ENCODE results near the gene PLD1.

PLD1 gene

DNA sequence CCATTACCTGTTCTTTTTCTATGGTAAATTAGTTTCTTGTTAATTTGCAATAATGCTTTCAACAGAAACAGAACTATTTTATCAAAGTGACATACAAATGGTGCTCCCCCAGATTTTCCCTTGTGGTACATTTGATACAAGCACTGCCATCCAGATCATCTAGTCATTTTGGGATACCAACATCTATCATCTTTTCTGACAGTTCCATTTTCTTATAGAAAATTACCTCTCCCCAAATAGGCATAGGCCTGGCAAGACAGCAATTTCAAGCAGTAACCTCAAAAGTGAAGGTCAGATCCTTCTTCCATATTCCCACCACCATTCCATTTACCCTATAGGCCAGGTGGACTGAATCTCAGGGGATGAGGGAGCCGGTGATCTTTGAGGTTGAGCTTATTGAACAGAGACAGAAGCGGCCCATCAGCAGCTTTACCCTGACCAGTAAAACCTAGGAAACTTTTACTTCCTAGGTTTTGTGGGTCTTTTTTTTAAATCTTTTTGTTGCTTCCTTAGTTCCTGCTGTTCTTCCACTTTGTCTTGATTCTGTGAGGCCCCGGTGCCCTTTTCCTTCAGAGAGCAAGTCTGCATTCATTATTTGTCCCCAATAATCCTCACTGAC lies 3.1 kb upstream of the PLD1 start:
- DNase-seq: no peak

DNA sequence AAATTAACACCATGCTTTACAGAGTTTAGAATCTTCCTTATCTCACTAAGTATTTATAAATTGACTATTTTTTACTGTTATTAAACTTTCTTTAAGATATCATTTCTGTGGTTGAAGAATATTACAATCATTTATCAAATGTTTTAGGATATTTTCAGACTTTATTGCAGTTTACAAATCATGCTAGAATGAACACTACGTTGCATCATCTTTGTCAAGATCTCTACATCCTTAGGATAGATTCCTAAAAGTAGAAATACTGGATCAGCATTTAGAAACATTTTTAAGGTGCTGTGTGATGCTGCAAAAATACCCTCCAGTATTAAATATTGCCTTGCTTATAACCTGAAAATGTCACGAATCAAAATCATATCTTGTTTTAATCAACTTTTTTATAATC lies 2.5 kb upstream of the PLD1 start:
- DNase-seq: no peak

DNA sequence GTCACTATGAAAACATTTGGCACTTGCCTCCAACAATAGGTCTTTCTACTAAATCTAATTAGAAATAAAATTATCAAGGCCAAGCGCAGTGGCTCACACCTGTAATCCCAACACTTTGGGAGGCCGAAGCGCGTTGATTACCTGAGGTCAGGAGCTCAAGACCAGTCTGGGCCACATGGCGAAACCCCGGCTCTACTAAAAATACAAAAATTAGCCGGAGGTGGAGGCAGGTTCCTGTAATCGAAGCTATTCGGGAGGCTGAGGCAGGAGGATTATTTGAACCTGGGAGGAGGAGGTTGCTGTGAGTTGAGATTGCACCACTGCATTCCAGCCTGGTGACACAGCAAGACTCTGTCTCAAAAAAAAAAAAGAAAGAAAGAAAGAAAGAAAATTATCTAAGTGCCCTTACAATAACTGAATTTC lies 1.6 kb upstream of the PLD1 start:
- no peak for DNase-seq

DNA sequence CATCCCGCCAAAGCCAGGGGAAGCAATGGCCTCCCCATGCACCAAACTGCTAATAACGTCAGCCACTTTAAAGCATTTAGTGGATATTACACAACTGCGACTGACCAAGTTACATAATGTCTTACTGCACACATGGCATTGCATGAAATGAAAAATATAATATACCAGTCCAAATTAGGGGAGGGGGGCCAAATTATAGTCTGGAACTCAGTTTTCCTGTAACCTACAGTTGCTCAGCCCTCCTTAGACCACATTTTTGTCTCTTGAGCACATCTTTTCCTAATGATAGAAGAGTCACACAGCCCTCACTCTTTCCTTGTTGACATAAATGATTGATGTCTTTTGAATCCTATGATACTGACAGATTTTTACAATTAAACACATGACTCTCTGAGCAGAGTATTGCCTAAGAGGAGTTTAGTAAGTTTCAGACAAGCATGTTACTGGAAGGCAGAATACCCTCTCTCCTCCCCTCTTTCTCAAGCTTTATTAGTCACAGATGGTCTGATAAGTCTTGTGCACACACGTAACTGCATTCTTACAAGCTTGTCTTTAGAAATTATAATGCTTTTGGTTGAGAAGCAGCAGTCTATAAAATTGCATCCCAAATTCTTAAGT lies 1.1 kb upstream of the PLD1 start:
- DNase-seq: no peak

DNA sequence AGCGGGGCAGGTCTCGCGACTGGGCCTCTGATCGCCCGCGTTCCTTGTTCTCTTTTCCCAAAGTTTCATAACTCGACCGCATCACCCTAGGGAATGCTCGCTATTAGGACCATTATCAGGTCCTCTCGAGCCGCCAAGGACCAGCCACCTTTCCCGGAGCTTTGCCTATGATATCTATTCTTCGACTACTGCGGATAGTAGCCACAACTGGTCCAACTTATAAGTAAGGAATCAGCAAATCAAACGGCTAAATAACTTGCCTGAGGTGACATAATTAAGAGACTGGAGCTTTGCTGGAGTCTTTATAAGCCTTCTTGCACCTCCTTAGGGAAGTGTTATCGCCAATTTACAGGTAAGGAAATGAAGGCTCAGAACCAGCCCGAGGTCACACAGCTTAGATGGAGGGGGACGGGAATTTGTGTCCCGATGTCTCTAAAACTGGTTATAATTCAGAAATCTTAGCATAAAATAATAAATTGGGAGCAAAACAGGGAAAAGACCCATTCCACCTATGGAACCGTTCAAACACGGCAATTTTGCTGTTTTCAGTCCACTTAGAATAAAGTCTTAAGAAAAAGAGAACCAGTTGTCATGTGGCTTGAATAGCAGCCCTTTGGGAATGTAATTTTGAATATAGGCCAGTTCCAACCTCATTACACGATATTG lies 479 bp upstream of the PLD1 start:
- no peak for DNase-seq

DNA sequence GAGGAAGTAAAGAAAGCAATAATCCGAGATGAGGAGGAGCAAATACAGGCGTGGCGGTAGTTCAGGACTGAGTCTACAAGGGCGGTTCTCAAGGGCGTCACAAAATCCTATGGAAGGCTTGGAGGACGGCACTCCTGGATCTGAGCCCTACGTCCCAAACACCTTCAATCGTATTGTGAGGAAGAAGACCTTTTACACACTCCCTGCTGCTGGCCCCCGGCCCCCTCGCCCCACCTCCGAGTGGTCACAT lies 747 bp downstream of the PLD1 start:
- no peak for DNase-seq

DNA sequence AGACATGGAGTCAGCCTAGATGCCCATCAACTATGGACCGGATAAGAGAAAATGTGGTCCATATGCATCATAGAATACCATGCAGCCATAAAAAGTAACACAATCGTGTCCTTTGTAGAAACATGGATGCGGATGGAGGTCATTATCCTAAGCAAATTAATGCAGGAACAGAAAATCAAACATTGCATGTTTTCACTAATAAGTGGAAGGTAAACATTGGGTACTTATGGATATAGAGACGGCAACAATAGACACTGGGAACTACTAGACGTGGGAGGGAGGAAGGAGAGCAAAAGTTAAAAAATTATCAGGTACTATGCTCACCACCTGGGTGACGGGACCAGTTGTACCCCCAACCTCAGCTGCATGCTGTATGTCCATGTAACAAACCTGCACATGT lies 2.5 kb downstream of the PLD1 start:
- no peak for DNase-seq

DNA sequence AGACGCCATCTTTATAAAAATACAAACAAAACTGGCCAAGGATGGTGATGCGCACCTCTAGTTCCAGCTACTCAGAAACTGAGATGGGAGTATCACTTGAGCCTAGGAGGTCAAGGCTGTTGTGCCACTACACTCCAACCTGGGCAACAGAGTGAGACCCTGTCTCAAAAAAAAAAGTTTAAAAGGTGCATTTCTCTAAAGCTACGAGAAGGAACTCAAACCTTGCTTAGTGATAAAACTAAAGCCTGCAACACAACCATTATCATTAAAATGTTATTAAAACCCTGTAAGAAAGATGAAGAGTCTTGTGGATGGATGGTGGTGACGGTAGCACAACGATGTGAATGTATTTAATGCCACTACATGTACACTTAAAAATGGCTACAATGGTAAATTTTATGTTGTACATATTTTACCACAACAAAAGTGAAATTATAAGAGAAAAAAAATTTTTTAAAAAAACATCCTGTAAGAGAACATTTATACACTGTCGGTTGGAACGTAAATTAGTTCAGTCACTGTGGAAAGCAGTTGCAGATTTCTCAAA lies 3.1 kb downstream of the PLD1 start:
- no peak for DNase-seq

DNA sequence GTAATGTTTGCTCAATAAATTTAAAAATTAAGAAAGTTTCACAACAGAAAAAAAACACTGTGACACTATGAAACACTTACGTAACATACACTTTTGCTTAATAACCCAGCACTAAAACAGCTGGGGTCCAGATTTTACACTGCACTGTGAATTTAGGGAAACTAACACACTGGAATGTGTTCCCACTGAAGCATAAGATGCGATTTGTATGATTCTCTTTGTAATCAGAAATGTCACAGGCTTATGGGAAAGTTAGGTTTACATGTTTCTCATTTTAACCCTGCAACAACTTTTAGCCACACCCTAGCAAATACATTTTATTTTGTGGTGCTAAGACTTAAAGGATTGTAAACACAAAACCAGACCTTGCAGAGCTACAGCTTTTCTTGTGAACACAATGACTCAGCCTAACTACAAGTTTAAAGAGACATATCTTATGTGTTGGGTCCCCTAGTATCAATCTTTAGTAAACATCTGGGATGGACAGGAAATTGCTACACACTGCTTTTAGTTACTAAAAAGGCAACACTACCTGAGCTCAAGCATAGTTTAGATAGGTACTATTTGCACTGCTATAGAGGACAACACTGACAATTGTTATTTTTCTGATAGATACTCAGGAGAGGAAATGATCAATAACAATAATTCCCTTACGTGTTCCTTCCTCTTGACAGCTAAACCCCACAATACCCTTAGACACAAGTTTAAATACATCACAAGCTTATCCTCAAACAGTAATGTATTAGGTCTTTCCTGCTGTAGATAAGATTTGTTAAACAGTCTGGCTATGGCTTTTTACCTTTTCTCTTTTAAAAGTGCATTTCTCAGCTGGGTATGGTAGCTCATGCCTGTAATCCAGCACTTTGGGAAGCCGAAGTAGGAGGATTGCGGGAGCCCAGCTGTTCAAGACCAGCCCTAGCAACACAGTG lies 3.8 kb downstream of the PLD1 start:
- DNase-seq: no peak

DNA sequence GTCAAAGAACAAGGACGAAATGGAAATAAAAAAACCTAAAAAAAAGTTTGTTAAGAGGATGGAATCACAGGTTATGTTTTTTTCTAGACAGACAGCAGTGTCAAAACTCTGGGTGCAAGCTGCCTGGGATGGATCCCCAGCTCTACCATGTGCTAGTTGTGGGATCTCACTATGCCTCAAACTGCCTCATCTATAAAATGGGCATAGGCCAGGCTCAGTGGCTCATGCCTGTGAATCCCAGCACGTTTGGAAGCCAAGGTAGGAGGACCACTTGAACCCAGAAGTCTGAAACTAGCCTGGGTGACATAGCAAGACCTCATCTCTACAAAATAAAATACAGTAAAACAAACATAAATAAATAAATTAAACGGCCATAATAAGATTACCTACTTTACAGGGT lies 4.6 kb downstream of the PLD1 start:
- no peak for DNase-seq

DNA sequence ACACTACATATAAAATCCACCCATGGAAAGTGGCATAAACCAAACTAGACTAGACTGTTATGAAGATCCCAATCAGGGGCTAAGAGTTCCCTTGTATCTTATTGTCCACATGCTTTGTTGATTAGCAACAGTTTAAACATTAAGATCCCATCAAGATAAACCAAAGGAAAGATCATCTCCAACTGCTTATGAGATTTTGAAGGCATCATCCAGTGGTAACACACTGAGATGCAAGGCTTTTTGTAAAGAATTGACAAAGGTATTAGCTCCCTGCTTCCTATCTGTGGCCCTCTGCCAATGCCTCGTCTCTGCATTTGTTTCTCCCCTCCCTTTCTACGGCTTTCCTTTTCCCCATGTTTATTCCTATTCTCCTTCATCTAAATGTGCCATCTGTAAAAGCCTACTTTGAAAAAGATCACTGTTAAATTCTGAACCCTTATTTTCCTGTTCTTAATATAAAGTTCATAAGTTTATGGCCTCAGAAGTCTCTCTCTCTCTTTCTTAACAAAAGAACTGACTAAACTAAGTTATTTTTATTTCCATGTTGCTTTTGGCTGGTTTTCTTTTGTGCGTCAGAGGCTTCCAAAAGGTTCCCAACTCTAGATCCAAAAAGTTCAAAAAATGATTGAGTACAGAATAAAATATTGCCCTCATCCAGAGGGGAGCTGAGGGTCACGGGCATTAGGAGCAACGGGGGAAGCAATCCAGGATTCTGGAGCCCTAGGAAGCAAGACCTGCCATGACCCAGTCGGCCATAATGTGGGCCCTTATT lies 5.5 kb downstream of the PLD1 start:
- no peak for DNase-seq

DNA sequence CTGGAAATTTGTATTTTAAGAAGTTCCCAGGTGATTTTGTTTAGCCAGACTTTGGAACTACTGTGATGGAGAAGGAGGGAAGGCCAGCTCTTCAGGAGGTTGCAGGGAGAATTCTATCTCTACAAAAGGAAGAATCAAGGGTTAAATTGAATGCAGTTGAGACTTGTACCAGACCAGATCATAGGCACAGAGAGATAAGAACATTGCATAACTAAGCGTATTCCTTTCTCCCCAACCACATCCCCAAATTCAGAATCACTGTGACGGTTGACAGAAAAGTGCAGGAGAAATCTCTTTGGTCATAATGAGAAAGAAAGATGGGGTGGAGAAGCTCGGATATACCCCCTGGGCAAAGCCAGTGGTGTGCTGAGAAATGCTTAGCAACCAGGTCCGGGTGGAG lies 7.2 kb downstream of the PLD1 start:
- no peak for DNase-seq

DNA sequence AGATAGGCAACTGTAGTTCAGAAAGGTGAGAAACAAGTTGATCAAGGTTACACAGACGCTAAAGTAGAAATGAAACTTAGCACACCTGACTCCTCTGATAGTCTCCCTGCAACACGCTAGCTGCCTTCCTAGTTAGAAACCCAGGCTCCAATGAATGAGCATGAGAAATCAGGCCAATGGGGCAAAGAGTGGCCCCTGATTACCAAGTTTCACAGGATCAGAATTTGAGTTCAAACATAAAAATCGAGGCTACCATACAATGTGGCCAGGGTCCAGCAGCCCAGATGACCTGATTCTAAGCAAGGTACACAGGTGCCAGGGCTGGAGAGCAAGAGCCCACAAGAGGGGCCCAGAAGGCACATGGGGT lies 7.7 kb downstream of the PLD1 start:
- no peak for DNase-seq

DNA sequence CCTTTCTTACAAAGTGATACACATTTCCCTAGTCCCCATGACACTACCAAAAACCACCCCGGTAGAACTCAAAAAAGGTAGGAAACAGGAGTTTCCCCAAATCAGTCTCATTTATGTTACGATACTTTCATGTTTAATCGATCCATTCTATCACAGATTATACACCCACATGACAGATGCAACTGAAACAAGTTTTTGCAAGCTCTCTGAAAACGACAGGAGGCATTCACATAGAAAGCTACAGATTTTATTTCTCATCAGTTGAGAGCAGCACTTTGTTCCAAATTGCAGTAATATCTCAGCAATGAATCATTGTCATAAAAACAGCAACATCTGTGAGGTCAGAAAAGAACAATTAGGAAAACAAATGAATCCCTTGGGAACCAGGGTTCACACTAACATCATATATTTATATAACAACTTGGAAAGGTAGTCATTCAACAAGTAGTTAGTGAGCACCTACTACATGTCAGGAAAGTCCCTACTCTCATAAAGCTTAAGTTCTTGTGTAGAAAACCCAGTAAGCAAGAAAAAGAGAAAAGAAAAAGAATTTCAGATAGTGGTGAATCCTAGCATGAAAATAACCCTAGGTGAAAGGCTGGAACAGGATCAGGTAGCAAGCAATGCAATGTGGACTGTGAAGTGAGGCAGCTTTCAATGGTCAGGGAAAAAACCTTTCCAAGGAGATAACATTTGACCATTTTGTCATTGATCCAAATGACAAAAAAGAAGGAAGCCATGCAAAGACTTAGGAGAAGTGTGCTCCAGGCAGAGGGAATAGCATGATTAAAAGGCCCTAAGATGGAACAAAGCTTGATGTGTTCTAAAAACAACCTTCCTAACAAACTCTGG lies 8.3 kb downstream of the PLD1 start:
- DNase-seq: no peak

DNA sequence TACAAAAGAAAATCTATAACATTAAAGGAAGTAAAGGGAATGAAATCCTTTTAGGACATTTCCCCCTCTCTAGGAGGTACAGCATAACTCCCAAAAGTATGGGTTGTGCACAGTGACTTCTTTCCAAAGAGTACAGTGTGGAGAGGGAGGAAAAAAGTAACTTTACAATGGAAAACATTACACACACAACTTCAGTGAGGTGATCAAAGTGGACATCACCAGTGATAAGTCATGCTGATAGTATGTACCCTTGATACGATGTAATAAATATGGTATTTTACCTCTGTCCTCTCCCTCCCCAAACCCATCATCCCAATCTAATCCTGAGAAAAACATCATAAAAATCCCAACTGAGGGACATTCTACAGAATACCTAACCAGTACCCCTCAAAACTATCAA lies 10.8 kb downstream of the PLD1 start:
- no peak for DNase-seq

DNA sequence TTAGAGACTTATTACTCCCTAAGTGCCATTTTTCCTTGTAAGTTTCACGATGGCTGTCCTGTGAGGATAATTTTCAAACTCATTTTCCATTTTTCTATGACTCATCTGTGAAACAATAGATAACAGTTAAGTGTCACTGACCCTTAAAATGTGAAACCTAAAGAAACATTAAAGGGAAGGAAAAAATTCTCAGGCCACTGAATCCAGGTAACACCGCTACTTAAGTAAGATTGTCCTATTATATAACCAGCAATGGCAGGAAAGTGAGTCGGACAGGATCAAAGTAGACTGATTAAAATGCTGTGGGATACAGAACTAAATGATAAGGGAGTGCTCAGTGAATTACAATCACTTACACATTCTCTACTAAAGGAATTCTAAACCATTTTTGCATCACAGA lies 12.4 kb downstream of the PLD1 start:
- no peak for DNase-seq

DNA sequence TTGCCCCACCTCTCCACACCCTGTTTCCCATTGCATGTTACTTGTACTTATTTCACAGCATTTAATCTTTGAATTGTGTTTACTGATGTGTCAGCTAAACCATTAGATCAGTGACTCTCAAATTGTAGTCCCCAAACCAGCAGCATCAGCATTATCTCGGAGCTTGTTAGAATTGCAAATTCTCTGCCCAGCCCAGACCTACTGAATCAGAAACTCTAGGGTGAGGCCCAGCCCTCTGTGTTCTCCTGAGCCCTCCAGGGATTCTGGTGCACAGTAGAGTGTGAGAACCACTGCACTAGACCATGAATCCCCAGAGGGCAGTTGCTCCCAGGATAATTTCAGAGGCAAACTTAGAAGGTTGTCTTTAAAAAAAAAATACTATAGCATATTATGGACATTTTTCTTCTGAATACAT lies 13.0 kb downstream of the PLD1 start:
- no peak for DNase-seq

DNA sequence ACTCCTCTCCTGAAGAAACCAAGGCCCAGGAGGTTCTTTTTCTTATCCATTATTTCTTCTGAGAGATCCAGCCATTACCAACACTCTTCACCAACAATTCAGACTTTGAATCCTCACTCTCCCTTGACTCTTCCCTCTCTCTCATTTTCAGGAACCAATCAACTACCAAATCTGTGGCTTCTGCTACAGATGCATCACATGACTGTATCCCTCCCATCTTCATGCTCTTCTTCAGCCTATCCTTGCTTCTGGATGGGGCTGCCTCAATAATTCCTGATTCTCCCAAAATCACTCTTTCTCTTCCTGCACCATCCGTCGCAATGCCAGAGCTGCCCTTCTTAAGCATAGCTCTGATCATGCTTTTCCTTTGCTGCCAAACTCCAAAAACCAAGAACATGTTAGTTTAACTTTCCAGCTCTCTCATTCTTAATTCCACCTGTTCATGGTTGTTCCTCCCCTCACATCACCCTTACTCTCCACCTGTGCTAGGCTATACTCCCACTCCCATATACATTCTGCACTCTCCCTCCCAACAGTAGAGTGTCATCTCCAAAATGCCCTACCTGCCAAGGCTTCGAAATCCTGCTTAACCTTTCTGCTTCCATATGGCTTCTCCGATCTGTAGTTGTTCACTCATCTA lies 13.5 kb downstream of the PLD1 start:
- DNase-seq: no peak

DNA sequence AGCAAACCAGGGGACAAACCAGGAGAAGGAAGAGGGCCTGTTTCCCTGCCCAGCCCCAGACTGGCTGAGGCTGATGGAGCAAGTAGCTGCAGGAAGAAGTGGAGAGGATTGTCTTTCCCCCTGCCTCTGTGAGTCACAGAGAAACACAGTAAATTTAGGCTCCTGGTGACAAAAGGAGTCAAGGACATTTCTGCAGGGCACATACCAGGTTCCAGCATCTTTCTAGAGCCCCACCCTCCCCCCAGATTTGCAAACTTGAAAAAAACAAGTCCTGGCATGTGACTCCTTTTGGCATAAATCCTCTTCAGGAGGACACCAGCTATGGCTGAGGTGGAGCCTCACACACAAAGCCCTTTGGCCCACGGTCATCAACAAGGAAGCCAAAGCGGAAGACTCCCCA lies 17.8 kb downstream of the PLD1 start:
- DNase-seq: no peak

DNA sequence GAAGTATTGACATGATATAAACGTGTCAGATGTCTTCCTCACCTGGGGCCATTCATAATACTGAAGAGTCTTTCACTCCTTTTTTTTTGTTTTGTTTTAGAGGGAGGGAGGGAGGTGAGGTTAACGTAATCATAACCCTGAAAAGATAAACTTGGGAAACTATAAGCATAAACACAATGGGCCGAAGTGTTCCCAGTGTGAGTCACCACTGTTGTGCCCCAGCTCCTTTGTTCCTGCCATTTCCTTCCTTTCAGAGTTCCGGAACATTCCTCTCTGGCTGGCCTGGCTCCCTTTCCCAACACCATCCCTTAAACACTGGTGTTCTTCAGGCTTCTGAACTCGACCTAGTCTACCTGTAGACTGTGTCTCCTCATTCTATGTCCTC lies 18.6 kb downstream of the PLD1 start:
- no peak for DNase-seq

DNA sequence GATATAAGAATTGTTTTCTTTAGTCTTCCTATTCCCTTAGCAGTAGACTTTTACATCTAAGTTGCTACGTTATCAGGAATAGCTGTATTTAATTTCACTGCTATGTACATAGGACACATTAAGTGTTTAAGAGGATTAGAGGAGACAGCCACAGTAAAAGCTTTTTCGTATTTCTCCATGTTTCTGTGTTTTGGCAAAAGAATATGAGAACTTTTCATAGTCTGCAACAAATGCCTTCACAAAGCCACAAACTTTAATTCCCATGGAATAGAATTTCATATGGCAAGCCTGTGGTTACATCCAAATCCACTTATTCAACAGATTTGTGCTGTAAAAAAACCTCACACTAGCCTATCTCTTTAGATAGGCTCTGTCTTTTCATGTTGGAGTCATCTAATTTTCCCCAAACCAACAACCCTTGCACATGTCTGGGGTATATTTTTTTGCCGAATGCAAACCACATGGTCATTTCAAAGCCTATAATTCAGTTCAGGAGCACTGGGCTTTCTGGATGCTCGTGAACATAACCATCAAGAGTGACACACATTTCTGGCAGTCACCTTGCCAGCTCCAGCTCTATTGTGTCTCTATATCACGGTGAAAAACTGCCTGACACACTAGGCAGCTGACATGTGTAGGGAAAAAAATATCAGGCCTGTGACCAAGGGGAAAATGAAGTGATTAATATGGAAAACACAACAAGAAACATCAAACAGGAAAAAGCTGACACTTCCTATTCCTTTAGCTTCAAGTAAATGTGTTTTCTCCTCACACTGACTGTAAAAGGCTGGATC lies 19.2 kb downstream of the PLD1 start:
- DNase-seq: no peak
